ENCODE measurements around the gene BCAN.
"Not testable (repeated sequence)": the region's sequence is repeated elsewhere in the genome, so short reads cannot be mapped to it uniquely, and the experiment has no call there.

Gene BCAN

DNA sequence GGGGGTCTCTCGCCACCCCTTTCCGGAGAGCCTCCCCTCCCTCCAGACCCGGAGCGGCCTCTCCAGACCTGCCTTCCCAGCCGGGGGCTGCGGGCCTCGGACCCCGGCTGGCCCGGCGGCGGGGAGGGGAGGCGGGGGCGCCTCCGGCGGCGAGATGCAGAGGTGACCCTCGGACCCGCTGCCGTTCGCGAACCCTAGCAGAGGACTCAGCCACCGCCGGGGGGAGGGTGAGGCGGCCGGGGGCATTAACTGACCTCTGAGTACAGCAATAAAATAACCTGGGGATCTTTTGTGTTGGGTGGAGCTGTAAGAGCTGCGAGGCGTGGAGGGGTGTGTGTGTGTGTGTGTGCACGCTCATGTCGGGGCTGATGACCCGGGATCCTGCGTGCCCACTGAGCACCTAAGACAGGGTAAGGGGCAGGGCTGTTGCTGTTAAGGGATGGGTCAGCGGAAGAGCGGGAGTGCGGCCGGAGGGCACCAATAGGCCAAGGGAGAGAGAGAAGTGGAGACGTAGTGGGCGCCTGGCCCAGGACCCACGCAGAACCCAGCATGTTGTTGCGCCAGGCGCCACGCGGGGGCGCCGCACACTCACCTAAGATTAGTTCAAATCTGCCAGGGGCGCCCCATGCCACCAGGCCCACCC lies 16.4 kb upstream of the BCAN start:
- no peak for DNase-seq (ENCODE audit: low read depth)
- no peak overlapping the region for H3K4me3 ChIP-seq (ENCODE audit: low read depth, low read length)
- TF ChIP-seq, protein P1, sequence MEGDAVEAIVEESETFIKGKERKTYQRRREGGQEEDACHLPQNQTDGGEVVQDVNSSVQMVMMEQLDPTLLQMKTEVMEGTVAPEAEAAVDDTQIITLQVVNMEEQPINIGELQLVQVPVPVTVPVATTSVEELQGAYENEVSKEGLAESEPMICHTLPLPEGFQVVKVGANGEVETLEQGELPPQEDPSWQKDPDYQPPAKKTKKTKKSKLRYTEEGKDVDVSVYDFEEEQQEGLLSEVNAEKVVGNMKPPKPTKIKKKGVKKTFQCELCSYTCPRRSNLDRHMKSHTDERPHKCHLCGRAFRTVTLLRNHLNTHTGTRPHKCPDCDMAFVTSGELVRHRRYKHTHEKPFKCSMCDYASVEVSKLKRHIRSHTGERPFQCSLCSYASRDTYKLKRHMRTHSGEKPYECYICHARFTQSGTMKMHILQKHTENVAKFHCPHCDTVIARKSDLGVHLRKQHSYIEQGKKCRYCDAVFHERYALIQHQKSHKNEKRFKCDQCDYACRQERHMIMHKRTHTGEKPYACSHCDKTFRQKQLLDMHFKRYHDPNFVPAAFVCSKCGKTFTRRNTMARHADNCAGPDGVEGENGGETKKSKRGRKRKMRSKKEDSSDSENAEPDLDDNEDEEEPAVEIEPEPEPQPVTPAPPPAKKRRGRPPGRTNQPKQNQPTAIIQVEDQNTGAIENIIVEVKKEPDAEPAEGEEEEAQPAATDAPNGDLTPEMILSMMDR (IDR thresholded peaks at IDR 0.05; ENCODE audit: control insufficient read depth, extremely low read depth, insufficient read depth) = peak; percentile 74

DNA sequence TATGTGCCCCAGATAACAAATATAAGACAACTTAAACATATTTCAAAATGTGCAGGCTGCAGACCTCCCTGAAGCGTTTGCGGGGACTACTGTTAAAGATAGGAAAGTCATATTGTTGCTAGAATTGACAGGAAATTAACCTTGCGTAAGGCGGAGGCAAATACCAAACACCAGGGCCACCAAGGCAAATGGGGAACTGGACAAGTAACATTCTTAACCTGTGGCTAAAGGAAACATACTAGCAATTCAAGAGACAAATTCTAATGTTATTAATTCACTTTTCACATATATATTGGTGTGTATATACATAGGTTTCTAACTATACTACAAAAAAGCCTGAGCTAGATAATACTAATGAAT lies 15.9 kb upstream of the BCAN start:
- TF ChIP-seq, protein P1 (IDR thresholded peaks at IDR 0.05; ENCODE audit: control insufficient read depth, extremely low read depth, insufficient read depth) = no peak
- DNase-seq (ENCODE audit: low read depth) = no peak

DNA sequence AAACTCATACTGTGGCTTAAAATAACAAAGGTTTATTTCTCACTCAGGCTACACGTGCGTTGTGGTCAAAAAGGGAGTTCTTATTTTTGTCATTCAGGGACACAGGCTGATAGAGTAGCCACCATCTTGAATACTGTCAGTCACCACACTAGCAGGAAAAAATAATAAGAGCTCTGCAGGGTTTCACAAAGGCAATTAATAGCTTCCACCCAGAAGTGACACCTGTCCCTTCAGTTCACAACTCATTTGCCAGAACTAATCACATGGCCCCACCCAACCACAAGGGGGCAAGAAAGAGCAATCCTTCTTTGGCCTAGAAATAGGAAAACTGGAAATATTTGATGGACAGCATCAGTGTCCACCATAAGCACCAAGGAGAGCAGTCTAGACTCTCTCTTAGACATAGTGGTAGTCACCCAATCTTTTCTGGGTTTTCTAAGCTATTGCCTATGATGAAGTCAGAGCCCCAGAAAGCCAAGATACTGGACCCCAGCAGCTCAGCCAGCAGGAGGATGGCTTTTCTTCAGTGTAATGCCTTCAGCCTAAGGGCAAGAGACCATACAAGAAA lies 14.5 kb upstream of the BCAN start:
- TF ChIP-seq, protein P1 (IDR thresholded peaks at IDR 0.05; ENCODE audit: control insufficient read depth, extremely low read depth, insufficient read depth) = peak; percentile 74
- DNase-seq (ENCODE audit: low read depth) = no peak
- no peak overlapping the region for H3K4me3 ChIP-seq (ENCODE audit: low read depth, low read length)

More for the DNA sequence above, 15.9 kb upstream of the BCAN start:
- no peak overlapping the region for H3K4me3 ChIP-seq (ENCODE audit: low read depth, low read length)

DNA sequence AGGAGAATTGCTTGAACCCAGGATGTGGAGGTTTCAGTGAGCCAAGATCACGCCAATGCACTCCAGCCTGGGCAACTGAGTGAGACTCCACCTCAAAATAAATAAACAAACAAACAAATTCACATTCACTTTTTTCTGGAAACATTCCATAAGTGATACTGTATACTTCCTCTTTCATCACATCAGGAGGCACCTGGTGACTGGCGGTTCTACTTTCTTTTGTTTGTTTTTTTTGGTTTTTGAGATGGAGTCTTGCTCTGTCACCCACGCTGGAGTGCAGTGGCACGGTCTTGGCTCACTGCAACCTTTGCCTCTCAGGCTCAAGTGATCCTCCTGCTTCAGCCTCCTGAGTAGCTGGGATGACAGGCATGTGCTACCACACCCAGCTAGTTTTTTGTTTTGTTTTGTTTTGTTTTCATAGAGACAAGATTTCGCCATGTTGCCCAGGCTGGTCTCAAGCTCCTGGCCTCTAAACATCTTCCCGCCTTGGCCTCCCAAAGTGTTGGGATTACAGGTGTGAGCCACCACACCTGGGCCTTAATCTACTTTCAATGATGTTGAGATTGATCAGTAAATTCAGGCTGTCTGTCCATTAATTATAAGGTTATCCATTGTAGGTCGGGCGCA lies 12.0 kb upstream of the BCAN start:
- TF ChIP-seq, protein P1 (IDR thresholded peaks at IDR 0.05; ENCODE audit: control insufficient read depth, extremely low read depth, insufficient read depth) = no peak
- H3K4me3 ChIP-seq (ENCODE audit: low read depth, low read length) = no peak overlapping the region
- no peak for DNase-seq (ENCODE audit: low read depth)

DNA sequence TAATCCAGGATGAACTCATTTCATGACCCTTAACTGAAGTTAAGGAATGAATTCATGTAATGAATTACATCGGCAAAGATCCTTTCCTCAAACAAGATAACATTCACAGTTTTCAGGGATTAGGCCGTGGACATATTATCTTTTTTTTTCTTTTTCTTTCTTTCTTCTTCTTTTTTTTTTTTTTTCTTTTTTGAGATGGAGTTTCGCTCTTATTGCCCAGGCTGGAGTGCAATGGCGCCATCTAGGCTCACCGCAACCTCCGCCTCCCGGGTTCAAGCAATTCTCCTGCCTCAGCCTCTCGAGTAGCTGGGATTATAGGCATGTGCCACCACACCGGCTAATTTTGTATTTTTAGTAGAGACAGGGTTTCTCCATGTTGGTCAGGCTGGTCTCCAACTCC lies 10.8 kb upstream of the BCAN start:
- DNase-seq (ENCODE audit: low read depth); H3K4me3 ChIP-seq (ENCODE audit: low read depth, low read length): not testable (repeated sequence)

DNA sequence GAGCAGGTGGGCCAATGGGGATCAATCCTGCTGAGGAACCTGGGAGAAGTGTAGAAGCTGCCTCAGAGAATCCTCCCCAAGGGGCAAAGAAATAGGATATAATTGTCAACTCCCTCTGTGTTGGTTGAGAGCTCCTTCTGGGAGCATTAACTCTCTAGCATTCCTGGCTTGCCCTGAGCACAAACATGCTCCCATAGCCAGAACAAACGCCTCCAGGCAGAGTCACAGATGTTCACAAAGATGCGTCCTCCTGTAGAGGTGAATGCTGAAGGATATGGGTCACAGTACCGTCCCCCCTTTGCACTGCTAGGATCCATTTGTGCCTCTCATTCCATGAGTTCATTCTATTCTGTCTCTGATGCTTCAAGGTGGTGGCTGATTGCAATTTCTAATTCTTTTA lies 9.6 kb upstream of the BCAN start:
- DNase-seq (ENCODE audit: low read depth) = no peak

More for the DNA sequence above, 9.6 kb upstream of the BCAN start:
- TF ChIP-seq, protein P1 (IDR thresholded peaks at IDR 0.05; ENCODE audit: control insufficient read depth, extremely low read depth, insufficient read depth) = no peak
- H3K4me3 ChIP-seq (ENCODE audit: low read depth, low read length) = no peak overlapping the region
